NT2/D1 (cell line): ENCODE results near the gene GCG.

Source experiments
- YY1 ChIP-seq: IDR thresholded peaks from 2 replicates; pipeline ENCODE4 v1.6.1; 2011; ENCODE audit not compliant: insufficient read length, insufficient read depth
- ZNF274 ChIP-seq: IDR thresholded peaks from 2 replicates; pipeline ENCODE4 v1.6.1; 2011; ENCODE audit warnings: mild to moderate bottlenecking, low read depth, low read length

DNA sequence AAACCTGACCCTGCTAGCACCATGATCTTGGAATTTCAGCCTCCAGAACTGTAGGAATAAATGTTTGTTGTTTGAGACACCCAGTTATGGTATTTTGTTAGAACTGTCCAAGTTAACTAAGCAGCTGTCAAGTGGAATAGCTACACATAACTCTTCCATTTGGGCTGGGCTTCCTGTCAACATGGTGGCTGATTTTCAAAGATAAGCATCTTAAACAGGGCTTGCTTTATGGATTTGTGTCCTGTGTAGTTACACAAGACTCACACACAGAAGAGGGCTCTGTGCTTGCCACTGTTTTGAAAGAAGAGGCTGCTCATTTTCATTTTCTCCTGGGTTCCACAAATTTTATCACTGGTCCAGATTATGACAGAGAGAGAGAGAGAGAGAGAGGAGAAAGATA, 35.7 kb downstream of the GCG start:
- no peak for TF ChIP-seq YY1
- TF ChIP-seq ZNF274 = no peak
